Choroid plexus epithelial cell (primary cell): ENCODE results near the gene HOXD3.

Experiments
- DNase-seq: peaks from one replicate; pipeline ENCODE4 v3.0.0-alpha.2; 2010; ENCODE audit warnings: low read depth
- H3K4me3 ChIP-seq: 2 replicates; pipeline ENCODE4 v1.5.1; 2011; ENCODE audit warnings: low read depth, mild to moderate bottlenecking, control low read depth, low read length, moderate library complexity
- CTCF ChIP-seq: conservative IDR thresholded peaks from 2 replicates; pipeline ENCODE4 v1.5.1; 2011; ENCODE audit warnings: low read depth, mild to moderate bottlenecking, control low read depth, inconsistent platforms, low read length, moderate library complexity

The HOXD3 gene

GRCh38 chr2:176147800-176148496 lies 9.2 kb upstream of the HOXD3 start:
- no peak for DNase-seq
- H3K4me3 ChIP-seq: no peak overlapping the region
- no peak for TF ChIP-seq CTCF

GRCh38 chr2:176148751-176149421 lies 8.2 kb upstream of the HOXD3 start:
- no peak overlapping the region for H3K4me3 ChIP-seq
- TF ChIP-seq CTCF: no peak

GRCh38 chr2:176149481-176149938 lies 7.6 kb upstream of the HOXD3 start:
- DNase-seq: no peak
- no peak overlapping the region for H3K4me3 ChIP-seq
- TF ChIP-seq CTCF: no peak

More at GRCh38 chr2:176148751-176149421, 8.2 kb upstream of the HOXD3 start:
- no peak for DNase-seq

GRCh38 chr2:176149939-176150583 lies 7.0 kb upstream of the HOXD3 start:
- TF ChIP-seq CTCF: no peak
- no peak overlapping the region for H3K4me3 ChIP-seq
- no peak for DNase-seq

DNA sequence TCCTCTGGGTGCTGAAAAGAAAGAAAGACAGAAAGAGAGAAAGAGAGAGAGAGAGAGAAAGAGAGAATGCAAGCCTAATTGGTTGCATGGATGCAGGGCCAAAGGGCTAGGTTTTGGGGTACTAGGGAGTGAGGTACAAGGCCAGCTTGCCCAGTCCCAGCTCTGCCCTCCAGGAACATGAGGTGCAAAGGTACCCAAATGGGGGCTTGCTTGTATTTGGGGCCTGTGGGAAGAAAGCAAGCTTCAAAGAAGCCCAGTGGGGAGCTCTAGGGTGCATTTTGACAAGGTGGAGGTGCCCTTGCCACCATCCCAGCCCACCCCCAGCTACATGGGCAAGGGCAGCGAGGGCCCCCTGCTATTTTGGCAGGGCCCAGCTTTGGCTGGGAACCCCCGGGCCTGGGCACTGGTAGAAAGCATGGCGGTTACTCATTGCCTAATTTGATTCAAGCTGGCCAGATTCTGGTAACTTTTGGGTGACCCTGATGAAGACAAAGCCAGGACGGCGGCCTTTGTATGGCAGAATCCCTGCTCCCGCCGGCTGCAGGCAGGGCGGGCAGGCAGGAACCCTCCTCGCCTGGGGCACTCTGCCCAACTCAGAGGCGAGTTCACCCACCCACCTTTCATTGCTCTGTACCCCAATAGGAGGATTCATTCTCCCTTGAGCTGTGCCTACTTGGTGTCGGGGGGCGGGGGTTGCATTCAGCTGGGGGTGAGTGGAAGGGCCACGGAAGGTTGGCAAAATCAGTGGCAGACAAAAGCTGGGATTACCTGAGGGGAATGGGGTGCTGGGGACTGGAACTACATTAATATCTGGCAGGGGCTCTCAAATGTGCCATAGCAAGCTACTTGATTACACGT lies 6.3 kb upstream of the HOXD3 start:
- H3K4me3 ChIP-seq: no peak overlapping the region
- TF ChIP-seq CTCF: no peak
- no peak for DNase-seq

DNA sequence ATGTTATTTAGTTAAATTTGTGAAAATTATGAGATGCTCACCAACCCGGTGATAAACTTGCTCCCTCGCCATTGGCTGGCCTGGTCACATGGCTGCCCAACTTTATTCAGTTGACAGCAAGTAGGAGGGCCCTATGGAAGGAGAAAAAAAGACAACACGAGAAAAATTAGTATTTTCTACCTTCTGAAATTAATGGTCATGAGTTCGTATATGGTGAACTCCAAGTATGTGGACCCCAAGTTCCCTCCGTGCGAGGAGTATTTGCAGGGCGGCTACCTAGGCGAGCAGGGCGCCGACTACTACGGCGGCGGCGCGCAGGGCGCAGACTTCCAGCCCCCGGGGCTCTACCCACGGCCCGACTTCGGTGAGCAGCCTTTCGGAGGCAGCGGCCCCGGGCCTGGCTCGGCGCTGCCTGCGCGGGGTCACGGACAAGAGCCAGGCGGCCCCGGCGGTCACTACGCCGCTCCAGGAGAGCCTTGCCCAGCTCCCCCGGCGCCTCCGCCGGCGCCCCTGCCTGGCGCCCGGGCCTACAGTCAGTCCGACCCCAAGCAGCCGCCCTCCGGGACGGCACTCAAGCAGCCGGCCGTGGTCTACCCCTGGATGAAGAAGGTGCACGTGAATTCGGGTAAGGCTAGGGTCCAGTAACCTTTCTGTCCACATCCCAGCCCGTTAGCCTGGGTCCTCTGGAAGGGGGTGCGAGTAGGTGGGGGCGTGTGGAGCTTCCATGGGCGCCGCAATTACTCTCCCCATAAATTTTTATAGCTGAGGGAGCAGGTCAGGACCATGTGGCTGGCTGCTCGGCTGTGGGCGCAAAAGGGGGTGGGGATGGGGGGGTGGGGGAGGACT lies 5.4 kb upstream of the HOXD3 start, which contains the start of gene HOXD4:
Gene HOXD4 (plus strand): TSS at position 109 of the 846 bp plus-strand sequence. CDS start 84 bp downstream, at position 193.
- DNase-seq: no peak
- H3K4me3 ChIP-seq: no peak within 1 kb of the TSS
- TF ChIP-seq CTCF: no peak
